Omental fat pad (tissue), 4 donors: ENCODE results near the gene TMEM185B. TPM values are rescaled to one million over a fixed set of nuclear protein-coding genes. Genes with fewer than 3 reads are reported as not detected.
A peak's percentile ranks its signal among the peaks of the same experiment; 100 is the strongest.
"Not testable (repeated sequence)": the region's sequence is repeated elsewhere in the genome, so short reads cannot be mapped to it uniquely, and the experiment has no call there.

Experiments used
- ATAC-seq: fragments of 150-250 bp; one replicate; pipeline ENCODE4 v1.9.1; 2016; ENCODE audit warnings: mild to moderate bottlenecking, moderate library complexity; ENCODE audit not compliant: low FRiP score
- DNase-seq: peaks from one replicate; pipeline ENCODE4 v3.0.0-alpha.2; 2019; ENCODE audit warnings: low spot score
- CTCF ChIP-seq, 3 donors: fragments of 450-650 bp; IDR thresholded peaks; one replicate each; pipeline ENCODE4 v1.5.1; 2016 to 2017; ENCODE audit warnings: antibody characterized with exemption in 3 of 3, mild to moderate bottlenecking in 3 of 3, moderate library complexity in 2 of 3
- total RNA-seq, 4 donors: library from RNA; depleted of rRNA; stranded (reverse); fragments of >200 nt; gene quantifications; one replicate each; pipeline ENCODE4 v1.1.0, GENCODE V29; 2016

The TMEM185B gene
- total RNA-seq, 4 donors from 2014 or later: 21.5 to 31.7 (median 25.1) TPM

DNA sequence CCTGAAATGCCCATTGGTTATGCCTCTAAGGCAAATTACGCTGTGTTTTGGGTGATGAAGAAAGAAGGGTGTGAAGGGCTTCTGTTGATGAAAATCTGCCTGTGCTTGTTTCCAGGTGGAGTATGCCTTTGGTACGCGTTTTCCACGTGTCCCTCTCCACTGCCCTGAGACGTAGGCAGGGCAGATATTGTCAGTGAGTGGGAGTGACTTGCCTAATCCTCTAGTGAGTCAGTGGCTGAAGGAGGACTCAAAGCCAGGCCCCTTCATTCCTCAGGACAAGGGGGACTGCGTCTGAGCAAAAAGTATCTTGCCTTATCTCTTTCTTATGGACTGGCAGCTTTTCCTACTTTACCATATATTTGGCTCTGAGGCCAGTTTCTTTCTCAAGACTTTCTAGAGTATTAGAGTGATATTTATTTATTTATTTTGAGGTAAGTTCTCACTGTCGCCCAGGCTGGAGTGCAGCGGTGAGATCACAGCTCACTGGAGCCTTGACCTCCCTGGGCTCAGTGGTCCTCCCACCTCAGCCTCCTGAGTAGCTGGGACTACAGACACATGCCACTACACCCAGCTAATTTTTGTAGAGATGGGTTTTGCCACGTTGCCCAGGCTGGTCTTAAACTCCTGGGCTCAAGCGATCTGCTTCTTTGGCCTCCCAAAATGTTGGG lies 39.7 kb upstream of the TMEM185B start:
- DNase-seq: no peak
- no peak for TF ChIP-seq CTCF (IDR thresholded peaks at IDR 0.05)
- peak; percentile 91 for ATAC-seq

GRCh38 chr2:120262150-120262549 lies 39.0 kb upstream of the TMEM185B start:
- no peak for TF ChIP-seq CTCF (IDR thresholded peaks at IDR 0.05)
- no peak for DNase-seq

DNA sequence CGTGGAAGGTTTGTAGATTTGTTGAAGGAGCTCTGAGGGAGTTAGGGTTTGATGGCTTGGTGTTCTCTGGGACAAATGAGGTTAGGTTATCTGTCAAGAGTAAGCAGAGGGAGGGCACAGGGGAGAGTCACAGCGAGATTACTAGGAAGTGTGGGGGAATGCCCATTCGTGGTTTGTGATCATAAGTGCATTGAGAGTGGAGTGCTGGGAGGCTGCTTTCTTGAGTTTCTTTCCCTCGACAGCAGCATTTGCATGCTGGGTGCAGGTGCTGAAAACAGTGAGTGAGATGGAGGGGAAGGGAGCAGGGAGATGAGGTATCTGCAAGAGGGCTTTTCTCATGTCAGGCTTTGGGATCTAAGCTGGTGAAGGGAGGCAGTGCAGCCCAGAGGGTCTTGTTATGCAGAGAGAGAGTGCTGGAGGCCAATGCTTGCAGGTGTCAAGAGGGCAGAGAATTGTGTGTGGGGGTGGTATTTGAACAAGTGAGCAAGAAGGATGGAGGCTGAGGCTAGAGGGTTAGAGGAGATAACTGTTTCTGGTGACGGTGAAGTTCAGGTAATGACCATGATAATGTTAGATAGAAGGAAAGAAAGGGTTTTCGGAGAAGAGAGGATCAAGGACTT lies 38.3 kb upstream of the TMEM185B start:
- no peak for TF ChIP-seq CTCF (IDR thresholded peaks at IDR 0.05)
- ATAC-seq (no peak), DNase-seq (no peak)

More at GRCh38 chr2:120262150-120262549, 39.0 kb upstream of the TMEM185B start:
- ATAC-seq: no peak

DNA sequence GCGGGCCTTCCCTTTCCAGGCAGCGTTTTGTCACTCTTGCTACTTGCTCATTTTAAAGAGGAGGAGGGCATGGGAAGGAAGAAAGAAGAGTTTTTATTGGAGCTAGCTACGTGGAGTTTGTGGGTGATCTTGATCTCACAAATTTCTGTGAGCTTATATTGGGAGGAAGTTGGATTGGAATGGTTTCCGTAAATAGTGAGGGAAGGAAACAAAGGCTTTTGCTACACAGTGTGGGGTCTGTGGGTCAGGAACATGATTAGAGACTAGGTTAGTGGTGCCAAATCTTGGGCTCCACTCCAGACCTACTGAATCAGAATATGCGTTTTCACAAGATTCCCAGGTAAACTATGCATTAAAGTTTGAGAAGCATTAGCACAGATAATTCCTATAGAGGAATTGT lies 37.5 kb upstream of the TMEM185B start:
- ATAC-seq (no peak), DNase-seq (no peak)
- no peak for TF ChIP-seq CTCF (IDR thresholded peaks at IDR 0.05)

- not testable (repeated sequence) for ATAC-seq, DNase-seq
Observed at GRCh38 chr2:120259939-120260338, 36.7 kb upstream of the TMEM185B start.

DNA sequence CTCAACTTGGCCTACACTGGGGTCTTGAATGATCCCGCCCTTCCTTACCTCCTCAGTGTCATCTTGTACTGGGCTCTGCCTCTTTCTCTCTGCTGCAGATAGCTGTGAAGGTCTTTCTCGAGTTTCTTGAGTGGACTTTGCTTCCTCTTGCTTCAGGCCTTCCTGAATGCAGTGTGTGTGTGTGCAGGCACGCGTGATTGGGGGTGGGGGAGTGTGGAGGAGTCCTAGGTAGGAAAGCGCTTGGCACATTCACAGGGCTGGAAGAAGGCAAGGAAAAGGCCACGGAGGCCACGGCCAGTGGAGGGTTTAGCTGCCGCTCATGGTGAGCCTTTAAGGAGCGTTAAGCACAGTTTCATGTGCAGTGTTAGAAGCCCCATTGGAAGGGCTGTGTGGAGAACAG lies 35.0 kb upstream of the TMEM185B start:
- no peak for DNase-seq

GRCh38 chr2:120257522-120257921 lies 34.3 kb upstream of the TMEM185B start:
- TF ChIP-seq CTCF (IDR thresholded peaks at IDR 0.05): no peak
- no peak for ATAC-seq
- DNase-seq: no peak

More for the DNA sequence above, 35.0 kb upstream of the TMEM185B start:
- ATAC-seq: no peak
- no peak for TF ChIP-seq CTCF (IDR thresholded peaks at IDR 0.05)
